T-helper 17 cell (primary cell): ENCODE measurements around the gene ATG4B. TPM values are rescaled to one million over a fixed set of nuclear protein-coding genes. Genes with fewer than 3 reads are reported as not detected.

Experiments
- ATAC-seq: fragments of 150-1000 bp; cut with Tn5 transposase; 2 replicates; pipeline ENCODE4 v1.10.0; 2021; ENCODE audit warnings: mild to moderate bottlenecking, moderate library complexity
- DNase-seq, 3 donors: peaks; one replicate each; pipeline versions ENCODE4 v3.0.0 to v3.0.0-alpha.2; 2020 to 2021
- H3K9me3 ChIP-seq: one replicate; pipeline ENCODE4 v1.7.0; 2013; ENCODE audit warnings: low read length, mild to moderate bottlenecking; ENCODE audit not compliant: control insufficient read depth, poor library complexity, severe bottlenecking
- H3K27ac Mint-ChIP-seq: one replicate; pipeline ENCODE4 v1.8.0; 2022; ENCODE audit warnings: mild to moderate bottlenecking, moderate library complexity, mixed read lengths
- H3K27me3 Mint-ChIP-seq: one replicate; pipeline ENCODE4 v1.8.0; 2022; ENCODE audit warnings: mixed read lengths
- H3K36me3 Mint-ChIP-seq: one replicate; pipeline ENCODE4 v1.8.0; 2022; ENCODE audit warnings: low read depth, mixed read lengths
- H3K4me1 Mint-ChIP-seq: one replicate; pipeline ENCODE4 v1.8.0; 2022; ENCODE audit warnings: mild to moderate bottlenecking, mixed read lengths
- H3K4me3 Mint-ChIP-seq: one replicate; pipeline ENCODE4 v1.8.0; 2022; ENCODE audit warnings: mild to moderate bottlenecking, moderate library complexity, mixed read lengths
- total RNA-seq, 4 donors: library from RNA in 2 of 4; stranded (reverse) in 2 of 4; gene quantifications; one replicate each; pipeline ENCODE4 v1.2.3 and lab custom pipeline; 2022 to 2026

ATG4B gene
- total RNA-seq, 2 donors from 2014 or later, result 104 to 119 TPM

DNA sequence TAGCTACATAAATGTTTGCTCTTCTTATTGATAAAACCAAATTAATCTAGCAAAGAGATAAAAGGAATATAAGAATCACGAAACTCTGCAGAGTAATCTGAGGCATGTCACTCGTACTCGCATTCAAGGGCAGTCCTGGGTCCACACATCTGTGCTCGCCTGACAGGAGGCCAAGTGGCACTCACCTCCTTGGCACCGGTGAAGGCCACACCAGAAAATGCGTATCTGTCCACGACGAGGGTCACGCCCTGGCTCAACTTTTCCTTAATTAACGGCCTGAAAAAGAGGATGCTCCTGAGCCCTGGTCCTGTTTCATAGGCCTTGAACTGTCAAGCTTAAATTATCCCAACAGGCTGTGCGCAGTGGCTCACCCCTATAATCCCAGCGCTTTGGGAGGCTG is 42.6 kb downstream of the ATG4B start:
- ATAC-seq (no peak), DNase-seq (no peak)
- no peak overlapping the region for H3K4me3 Mint-ChIP-seq
- H3K9me3 ChIP-seq, result no peaks in the 10 kb centered on the region
- H3K36me3 Mint-ChIP-seq, result no peaks in the 10 kb centered on the region
- peaks cover 7% of the 10 kb centered on the region for H3K4me1 Mint-ChIP-seq
- H3K27me3 Mint-ChIP-seq, result no peaks in the 10 kb centered on the region
- H3K27ac Mint-ChIP-seq, result peak overlapping the region; percentile 67

DNA sequence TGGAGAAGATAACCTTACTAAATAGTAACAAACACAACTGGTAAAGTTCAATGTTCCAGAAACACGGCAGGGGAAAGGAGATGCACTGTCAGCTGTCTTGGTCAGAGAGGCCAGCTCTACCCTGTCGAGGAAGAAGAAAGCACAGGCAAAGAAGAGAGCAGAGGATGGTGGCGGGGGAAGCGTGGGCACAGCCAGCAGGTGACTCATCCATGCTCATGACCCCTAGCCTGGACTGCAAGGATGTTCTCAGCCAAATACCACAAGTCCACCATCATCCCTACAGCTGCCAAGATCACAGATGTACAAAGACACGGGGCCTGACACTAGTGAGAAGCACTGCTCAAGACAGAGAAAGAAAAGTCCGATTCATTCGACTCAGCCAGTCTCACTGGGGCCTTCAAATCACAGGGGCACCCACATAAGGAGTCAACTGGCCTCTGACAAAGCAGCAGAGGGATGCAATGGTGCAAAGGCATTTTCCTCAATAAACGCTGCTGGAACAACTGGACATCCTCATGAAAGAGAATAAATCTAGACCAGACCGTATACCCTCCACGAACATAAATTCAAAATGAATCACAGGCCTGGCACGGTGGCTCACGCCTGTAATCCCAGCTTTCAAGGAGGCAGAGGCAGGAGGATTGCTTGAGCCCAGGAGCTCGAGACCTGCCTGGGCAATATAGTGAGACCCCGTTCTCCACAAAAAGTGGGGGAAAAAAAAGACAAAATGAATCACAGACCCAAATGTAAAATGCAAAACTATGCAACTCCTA is 43.5 kb downstream of the ATG4B start:
- no peak overlapping the region for H3K4me3 Mint-ChIP-seq
- ATAC-seq (no peak), DNase-seq (no peak)
- H3K4me1 Mint-ChIP-seq, result peaks cover 9% of the 10 kb centered on the region
- peak overlapping the region; percentile 37 for H3K27ac Mint-ChIP-seq
- no peaks in the 10 kb centered on the region for H3K9me3 ChIP-seq
- no peaks in the 10 kb centered on the region for H3K36me3 Mint-ChIP-seq
- no peaks in the 10 kb centered on the region for H3K27me3 Mint-ChIP-seq

DNA sequence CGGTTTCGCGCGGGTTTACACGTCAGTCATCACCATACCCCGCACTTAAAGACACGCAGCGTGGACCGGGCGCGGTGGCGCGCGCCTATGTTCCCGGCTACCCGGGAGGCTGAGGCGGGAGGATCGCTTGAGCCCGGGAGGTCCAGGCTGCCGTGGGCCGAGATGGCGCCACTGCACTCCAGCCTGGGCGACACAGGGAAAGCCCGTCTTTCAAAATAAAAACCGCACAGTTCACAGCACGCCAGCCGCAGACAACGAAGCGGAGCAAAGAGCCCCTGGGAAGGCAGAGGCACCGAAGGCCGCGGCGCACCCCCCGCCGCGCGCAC is 48.8 kb downstream of the ATG4B start:
- no peaks in the 10 kb centered on the region for H3K9me3 ChIP-seq
- Mint-ChIP-seq H3K36me3 (no peaks in the 10 kb centered on the region), H3K4me3 (peak overlapping the region; percentile 96), H3K27ac (peak overlapping the region; percentile 57), H3K4me1 (peaks cover 14% of the 10 kb centered on the region), H3K27me3 (no peaks in the 10 kb centered on the region)
- ATAC-seq (no peak), DNase-seq (no peak)

DNA sequence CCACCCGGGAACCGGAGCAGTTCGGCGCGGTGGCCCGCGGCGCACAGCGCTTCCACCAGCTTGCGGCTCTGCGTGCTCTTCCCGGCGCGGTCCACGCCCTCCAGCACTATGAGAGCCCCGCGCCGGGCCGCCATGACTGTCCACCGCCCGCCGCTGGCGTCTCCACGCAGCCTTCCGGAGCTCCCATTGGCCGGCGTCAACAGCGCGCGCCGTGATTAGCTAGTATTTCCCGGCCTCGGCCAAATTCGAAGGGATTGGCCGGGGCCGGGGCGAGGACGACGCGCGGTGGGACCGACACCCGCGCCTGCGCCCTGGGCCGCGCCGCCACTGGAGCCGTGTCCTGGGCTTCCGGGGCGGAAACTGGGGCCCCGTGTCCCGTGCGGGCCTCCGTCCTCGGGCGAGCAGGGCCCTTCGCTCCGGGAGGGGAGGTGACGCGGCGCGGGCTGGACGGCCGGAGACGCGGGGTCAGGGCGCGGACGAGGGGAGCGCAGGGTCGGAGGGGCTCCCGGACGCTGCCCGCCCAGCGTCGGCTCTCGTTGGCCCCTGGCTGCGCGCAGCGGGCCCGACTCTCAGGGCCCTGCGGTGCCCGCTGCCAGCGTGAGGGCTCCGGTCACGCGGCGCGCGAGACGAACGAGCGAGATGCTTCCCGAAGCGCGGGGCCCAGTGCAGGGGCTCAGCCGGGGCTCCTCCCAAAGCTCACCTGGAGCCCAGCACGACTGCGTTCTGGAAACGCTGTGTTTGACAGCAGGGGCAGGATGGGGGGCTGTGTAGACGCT is 49.3 kb downstream of the ATG4B start, which contains the start of gene DTYMK:
Gene DTYMK, minus strand, starts transcription at position 166 of the 776 bp plus-strand sequence. Its CDS starts 32 bp downstream, at position 134.
- H3K9me3 ChIP-seq, result no peaks in the 10 kb centered on the region
- H3K4me3 Mint-ChIP-seq, result peak within 1 kb of the TSS; percentile 96
- no peaks in the 10 kb centered on the region for H3K27me3 Mint-ChIP-seq
- H3K27ac Mint-ChIP-seq, result peak within 1 kb of the TSS; percentile 95
- DNase-seq (peak; percentile 94 to 97 (median 96)), ATAC-seq (peak; percentile 96)
- no peaks in the 10 kb centered on the region for H3K36me3 Mint-ChIP-seq
- peaks cover 14% of the 10 kb centered on the region for H3K4me1 Mint-ChIP-seq

DNA sequence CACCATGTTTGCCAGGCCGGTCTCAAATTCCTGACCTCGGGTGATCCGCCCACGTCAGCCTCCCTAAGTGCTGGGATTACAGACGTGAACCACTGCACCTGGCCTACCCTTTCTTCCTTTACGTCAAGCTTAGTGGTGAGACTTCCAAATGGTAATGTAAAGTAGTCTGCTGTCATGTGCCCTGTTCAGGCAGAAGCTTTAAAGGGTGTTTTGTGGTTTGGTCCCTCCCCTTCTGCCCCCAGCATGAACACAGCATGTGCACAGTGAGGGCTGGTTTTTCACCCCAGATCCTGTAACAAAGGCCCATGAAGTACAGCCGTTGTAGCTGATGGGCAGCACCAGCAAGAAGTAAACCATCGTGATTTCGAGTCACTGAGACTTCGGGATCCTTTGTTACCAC is 51.8 kb downstream of the ATG4B start:
- Mint-ChIP-seq H3K27me3 (no peaks in the 10 kb centered on the region), H3K4me3 (no peak overlapping the region), H3K27ac (no peak overlapping the region), H3K36me3 (no peaks in the 10 kb centered on the region), H3K4me1 (peaks cover 11% of the 10 kb centered on the region)
- no peaks in the 10 kb centered on the region for H3K9me3 ChIP-seq
- DNase-seq, result no peak
- no peak for ATAC-seq

DNA sequence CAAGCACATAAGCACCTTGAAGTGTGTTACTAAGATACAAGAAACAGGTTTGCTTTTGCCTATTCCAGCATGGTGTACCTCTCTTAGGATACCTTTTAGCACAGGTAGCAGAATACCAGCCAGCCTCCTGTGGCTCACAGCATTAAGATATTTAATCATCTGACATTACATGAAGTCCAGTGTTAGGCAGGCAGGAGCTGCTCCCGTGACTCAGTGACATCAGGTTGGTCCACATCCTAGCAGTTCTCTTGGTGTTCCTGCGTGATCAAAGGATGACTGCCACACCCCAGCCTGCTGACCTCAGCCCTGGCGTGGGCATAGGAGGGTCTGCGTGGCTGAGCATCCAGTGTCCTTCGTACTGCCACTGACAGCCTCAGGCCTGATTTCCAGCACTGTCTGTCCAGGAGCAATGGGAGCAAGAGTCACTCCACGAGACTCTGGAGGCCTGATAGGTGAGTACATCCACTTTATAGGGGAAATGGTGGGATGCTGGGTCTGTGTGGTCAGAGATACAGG is 52.8 kb downstream of the ATG4B start:
- H3K27ac Mint-ChIP-seq, result no peak overlapping the region
- H3K4me3 Mint-ChIP-seq, result no peak overlapping the region
- H3K27me3 Mint-ChIP-seq, result no peaks in the 10 kb centered on the region

DNA sequence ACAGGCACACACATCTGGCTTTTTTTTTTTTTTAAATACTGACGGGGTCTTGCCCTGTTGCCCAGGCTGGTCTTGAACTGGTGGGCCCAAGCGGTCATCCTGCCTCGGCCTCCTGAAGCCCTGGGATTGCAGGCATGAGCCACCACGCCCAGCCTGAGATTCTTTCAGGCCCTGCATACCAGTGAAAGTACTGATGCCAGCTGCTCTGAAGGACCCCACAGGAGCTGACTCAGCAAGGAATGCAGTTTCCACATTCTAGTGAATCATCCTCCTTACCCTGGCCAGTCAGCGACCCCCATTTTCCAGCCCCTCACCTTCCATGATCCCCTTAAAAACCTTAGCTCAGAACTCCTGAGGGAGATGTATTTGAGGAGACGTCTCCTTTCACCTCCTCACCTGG is 55.0 kb downstream of the ATG4B start:
- Mint-ChIP-seq H3K36me3 (no peaks in the 10 kb centered on the region), H3K4me1 (peaks cover 5% of the 10 kb centered on the region), H3K4me3 (no peak overlapping the region), H3K27ac (no peak overlapping the region), H3K27me3 (no peaks in the 10 kb centered on the region)
- ATAC-seq (no peak), DNase-seq (no peak)
- no peaks in the 10 kb centered on the region for H3K9me3 ChIP-seq

More for the DNA sequence above, 52.8 kb downstream of the ATG4B start:
- no peaks in the 10 kb centered on the region for H3K36me3 Mint-ChIP-seq
- ATAC-seq (no peak), DNase-seq (no peak)
- H3K4me1 Mint-ChIP-seq, result peaks cover 11% of the 10 kb centered on the region
- no peaks in the 10 kb centered on the region for H3K9me3 ChIP-seq

DNA sequence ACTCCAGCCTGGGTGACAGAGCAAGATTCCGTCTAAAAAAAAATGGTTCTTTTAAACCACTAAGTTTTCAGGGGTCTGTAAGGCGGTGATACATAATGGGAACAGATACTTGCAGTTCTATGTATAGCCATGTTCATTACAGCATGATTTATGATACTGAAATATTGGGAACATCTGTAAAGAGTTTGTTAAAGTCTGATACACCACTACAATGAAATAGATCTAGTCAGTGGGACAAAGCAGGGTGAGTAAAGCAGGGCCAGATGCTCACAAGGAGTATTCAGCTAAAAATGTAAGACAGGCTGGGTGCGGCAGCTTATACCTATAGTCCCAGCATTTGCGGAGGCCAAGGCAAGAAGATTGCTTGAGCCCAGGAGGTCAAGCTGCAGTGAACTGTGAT is 58.2 kb downstream of the ATG4B start:
- ATAC-seq, result no peak
- no peak for DNase-seq
- no peaks in the 10 kb centered on the region for H3K9me3 ChIP-seq
- no peaks in the 10 kb centered on the region for H3K36me3 Mint-ChIP-seq
- no peak overlapping the region for H3K27ac Mint-ChIP-seq
- no peak overlapping the region for H3K4me3 Mint-ChIP-seq
- H3K4me1 Mint-ChIP-seq, result peaks cover 5% of the 10 kb centered on the region
- no peaks in the 10 kb centered on the region for H3K27me3 Mint-ChIP-seq

DNA sequence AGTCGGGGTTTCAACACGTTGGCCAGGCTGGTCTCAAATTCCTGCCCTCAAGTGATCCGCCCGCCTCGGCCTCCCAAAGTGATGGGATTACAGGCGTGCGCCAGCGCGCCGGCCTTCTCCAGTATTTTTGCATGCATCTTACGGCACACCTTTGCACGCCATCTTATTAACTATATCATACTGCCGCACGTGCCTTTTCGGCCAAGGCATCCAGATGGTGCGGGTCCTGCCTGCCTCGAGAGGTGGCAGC is 63.6 kb downstream of the ATG4B start:
- Mint-ChIP-seq H3K4me1 (peaks cover 15% of the 10 kb centered on the region), H3K27ac (peak overlapping the region; percentile 73), H3K27me3 (no peaks in the 10 kb centered on the region), H3K36me3 (peaks cover 2% of the 10 kb centered on the region), H3K4me3 (peak overlapping the region; percentile 94)
- DNase-seq, result no peak
- no peak for ATAC-seq
- H3K9me3 ChIP-seq, result no peaks in the 10 kb centered on the region

DNA sequence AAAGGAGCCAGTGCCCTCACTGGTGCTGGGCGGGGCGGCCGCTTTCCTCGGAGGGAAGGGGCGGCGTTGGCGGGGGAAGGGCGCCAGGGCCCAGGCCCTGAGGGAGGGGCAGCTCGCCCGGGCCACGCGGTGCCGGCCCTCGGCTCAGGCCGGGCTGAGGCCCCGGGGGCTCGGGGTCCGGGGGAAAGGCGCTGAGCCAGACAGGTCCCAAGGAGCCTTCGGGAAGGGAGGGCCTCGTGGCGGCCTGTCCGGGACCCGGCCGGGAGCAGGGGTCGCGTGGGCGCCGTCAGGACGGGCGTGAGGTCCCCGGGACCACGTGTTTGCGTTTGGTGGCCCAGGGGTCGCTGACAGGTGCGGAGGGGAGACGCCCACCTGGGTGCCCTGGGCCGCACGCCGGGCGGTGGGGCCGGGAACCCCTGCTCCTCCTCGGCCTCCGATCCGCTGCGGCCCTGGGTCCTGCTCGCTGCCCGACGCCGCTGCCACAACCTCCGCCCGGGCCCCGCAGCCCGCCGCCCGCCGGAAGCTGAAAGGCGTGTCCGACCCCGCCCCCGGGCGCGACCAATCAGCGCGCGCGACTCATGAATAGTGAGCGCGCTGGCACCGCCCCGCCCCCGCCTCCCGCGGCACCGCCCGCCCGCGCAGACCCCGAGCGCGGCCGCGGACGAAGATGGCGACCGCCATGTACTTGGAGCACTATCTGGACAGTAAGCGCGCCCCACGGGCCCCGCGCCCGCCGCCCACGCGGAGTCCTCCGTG is 64.1 kb downstream of the ATG4B start, which contains the start of gene ING5:
Gene ING5, plus strand, starts transcription at position 641 of the 756 bp plus-strand sequence. Its CDS starts 27 bp downstream, at position 668.
- DNase-seq, result peak; percentile 93 to 98 (median 96)
- no peaks in the 10 kb centered on the region for H3K9me3 ChIP-seq
- peak; percentile 76 for ATAC-seq
- H3K4me3 Mint-ChIP-seq, result peak within 1 kb of the TSS; percentile 94
- H3K27me3 Mint-ChIP-seq, result no peaks in the 10 kb centered on the region
- H3K27ac Mint-ChIP-seq, result peak within 1 kb of the TSS; percentile 73
- H3K4me1 Mint-ChIP-seq, result peaks cover 15% of the 10 kb centered on the region
- peaks cover 3% of the 10 kb centered on the region for H3K36me3 Mint-ChIP-seq

DNA sequence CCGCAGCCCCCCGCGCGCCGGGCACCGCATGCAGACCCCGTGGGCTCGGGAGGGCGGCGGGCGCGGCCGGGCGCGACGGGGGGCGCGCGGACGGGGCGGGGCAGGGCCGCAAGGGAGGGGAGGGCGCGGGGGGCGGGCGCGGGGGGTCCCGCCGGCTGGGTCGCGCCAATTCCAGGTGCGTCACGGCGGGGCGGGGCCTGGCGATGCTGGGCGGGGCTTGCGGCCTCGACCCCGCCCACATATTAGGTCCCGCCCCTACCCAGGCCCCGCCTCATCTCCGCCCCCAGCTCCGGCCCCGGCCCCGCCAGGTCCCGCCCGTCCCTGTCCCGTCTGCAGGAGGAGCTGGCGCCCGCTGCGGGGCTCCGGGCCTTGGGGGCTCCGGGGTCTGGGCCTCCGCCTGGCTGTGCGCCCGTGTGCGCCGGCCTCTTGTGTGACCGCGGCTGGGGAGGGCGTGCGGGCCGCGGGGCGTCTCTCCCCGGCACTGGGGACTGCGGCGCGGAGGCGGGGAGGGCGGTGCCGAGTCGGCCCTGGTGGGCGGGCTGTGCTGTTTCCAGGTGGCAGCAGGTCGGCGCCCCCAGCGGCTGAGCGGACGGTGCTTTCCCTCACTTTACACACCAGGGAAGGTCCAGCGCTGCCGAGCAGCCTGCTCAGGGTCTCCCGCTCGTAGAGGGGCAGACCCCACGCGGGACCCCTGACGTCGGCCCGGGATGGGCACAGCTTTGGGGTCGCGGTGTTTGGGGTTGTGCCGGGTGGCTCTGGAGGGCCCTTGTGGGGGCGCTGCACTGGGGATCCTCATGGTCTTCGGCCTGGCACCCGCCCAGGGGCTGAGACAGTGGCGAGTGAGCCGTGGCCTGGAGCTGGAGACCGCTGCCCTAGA is 64.9 kb downstream of the ATG4B start:
- Mint-ChIP-seq H3K4me1 (peaks cover 15% of the 10 kb centered on the region), H3K36me3 (peaks cover 5% of the 10 kb centered on the region), H3K27me3 (no peaks in the 10 kb centered on the region), H3K27ac (peak overlapping the region; percentile 49), H3K4me3 (peak overlapping the region; percentile 86)
- ATAC-seq (peak; percentile 77), DNase-seq (peak; percentile 77 to 85 (median 83))
- no peaks in the 10 kb centered on the region for H3K9me3 ChIP-seq

DNA sequence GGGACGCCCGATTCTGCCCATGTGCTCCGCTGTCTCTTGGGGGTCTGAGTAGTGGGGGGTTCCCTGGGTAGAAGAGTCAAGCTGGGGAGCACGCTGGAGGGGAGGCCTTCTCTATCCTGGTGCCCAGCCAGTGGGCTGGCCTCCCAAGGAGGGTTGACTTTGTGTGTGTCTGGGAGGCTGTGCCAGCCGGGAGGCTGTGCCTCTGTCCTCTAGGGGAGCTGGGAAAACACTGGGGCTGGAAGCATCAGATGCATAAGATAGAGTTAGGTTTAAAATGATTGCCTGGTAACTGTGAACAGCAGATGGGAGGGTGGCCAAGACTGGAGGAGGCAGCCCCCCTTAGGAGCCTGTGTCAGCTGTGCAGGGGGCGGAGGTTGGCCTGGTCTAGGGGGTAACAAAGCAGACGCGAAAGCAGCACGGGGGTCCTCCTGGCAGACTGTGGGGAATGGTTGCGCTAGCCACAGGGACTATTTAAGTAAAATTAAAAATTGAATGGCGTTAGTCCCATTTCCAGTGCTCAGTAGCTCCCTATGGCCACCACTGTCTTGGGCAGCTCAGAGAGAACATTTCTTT is 65.6 kb downstream of the ATG4B start:
- H3K9me3 ChIP-seq, result no peaks in the 10 kb centered on the region
- DNase-seq (no peak), ATAC-seq (no peak)
- H3K27ac Mint-ChIP-seq, result peak overlapping the region; percentile 49
- H3K27me3 Mint-ChIP-seq, result no peaks in the 10 kb centered on the region
- H3K36me3 Mint-ChIP-seq, result peaks cover 5% of the 10 kb centered on the region
- peak overlapping the region; percentile 86 for H3K4me3 Mint-ChIP-seq
- H3K4me1 Mint-ChIP-seq, result peaks cover 15% of the 10 kb centered on the region
